MM.1S (cell line): ENCODE data around the gene PGBD1.
A peak's percentile ranks its signal among the peaks of the same experiment; 100 is the strongest.

Experiments used
- DNase-seq: peaks from one replicate; pipeline ENCODE4 v3.0.0-alpha.2; 2015
- H2AFZ ChIP-seq: fragments of 300-600 bp; sonication (generic); 2 replicates; pipeline ENCODE4 v1.6.0; 2016; ENCODE audit warnings: antibody characterized with exemption, low read length
- H3F3A ChIP-seq: fragments of 300-600 bp; sonication (generic); 2 replicates; pipeline ENCODE4 v1.6.1; 2016; ENCODE audit warnings: mild to moderate bottlenecking, antibody characterized with exemption, low read length, moderate library complexity, mixed read lengths; ENCODE audit not compliant: insufficient read depth
- H3K27ac ChIP-seq: fragments of 300-600 bp; sonication (generic); 2 replicates; pipeline ENCODE4 v1.5.1; 2016; ENCODE audit warnings: mild to moderate bottlenecking, low read length
- H3K27me3 ChIP-seq: fragments of 300-600 bp; sonication (generic); replicated peaks from 2 replicates; pipeline ENCODE4 v1.6.0; 2016; ENCODE audit warnings: low read length; ENCODE audit not compliant: insufficient read depth
- H3K36me3 ChIP-seq: fragments of 300-600 bp; sonication (generic); replicated peaks from 2 replicates; pipeline ENCODE4 v1.6.1; 2016; ENCODE audit warnings: mild to moderate bottlenecking, low read length, mixed read lengths; ENCODE audit not compliant: insufficient read depth
- H3K4me1 ChIP-seq: fragments of 300-600 bp; sonication (generic); 2 replicates; pipeline ENCODE4 v1.6.1; 2016; ENCODE audit warnings: low read length, mixed read lengths
- H3K4me2 ChIP-seq: fragments of 300-600 bp; sonication (generic); 2 replicates; pipeline ENCODE4 v1.6.0; 2016; ENCODE audit warnings: low read depth, low read length
- H3K4me3 ChIP-seq: fragments of 300-600 bp; sonication (generic); 2 replicates; pipeline ENCODE4 v1.5.1; 2016; ENCODE audit warnings: low read length, mixed read lengths
- H3K79me2 ChIP-seq: fragments of 300-600 bp; sonication (generic); 2 replicates; pipeline ENCODE4 v1.6.1; 2016; ENCODE audit warnings: mixed run types, low read length, mixed read lengths
- H3K9ac ChIP-seq: fragments of 300-600 bp; sonication (generic); 2 replicates; pipeline ENCODE4 v1.6.1; 2016; ENCODE audit warnings: low read length, mixed read lengths
- H3K9me2 ChIP-seq: fragments of 300-600 bp; sonication (generic); replicated peaks from 2 replicates; pipeline ENCODE4 v1.6.1; 2016; ENCODE audit warnings: mild to moderate bottlenecking, low read length, mixed read lengths; ENCODE audit not compliant: insufficient read depth
- H3K9me3 ChIP-seq: fragments of 300-600 bp; sonication (generic); replicated peaks from 2 replicates; pipeline ENCODE4 v1.6.1; 2016; ENCODE audit warnings: mild to moderate bottlenecking, low read length, mixed read lengths; ENCODE audit not compliant: insufficient read depth
- H4K20me1 ChIP-seq: fragments of 300-600 bp; sonication (generic); 2 replicates; pipeline ENCODE4 v1.6.1; 2016; ENCODE audit warnings: mild to moderate bottlenecking, low read length, moderate library complexity, mixed read lengths; ENCODE audit not compliant: insufficient read depth
- CTCF ChIP-seq: fragments of 300-600 bp; sonication (generic); IDR thresholded peaks from 2 replicates; pipeline ENCODE4 v1.5.1; 2016; ENCODE audit warnings: antibody characterized with exemption, low read length, mixed read lengths
- EZH2 ChIP-seq: fragments of 300-600 bp; sonication (generic); optimal IDR thresholded peaks from 2 replicates; pipeline ENCODE3; 2017; ENCODE audit warnings: low read depth, mild to moderate bottlenecking, antibody characterized with exemption, low read length, mixed read lengths
- EZH2phosphoT487 ChIP-seq: fragments of 300-600 bp; sonication (generic); IDR thresholded peaks from 2 replicates; pipeline ENCODE4 v1.6.1; 2018; ENCODE audit warnings: antibody characterized with exemption, low read length

Gene PGBD1

GRCh38 chr6:28291573-28291972, 10.2 kb downstream of the PGBD1 start:
- Histone ChIP-seq H2AFZ (no peak overlapping the region), H3K27me3 (0 out of 2 replicates have a peak, but pooled peaks cover 8% of the 10 kb centered on the region), H3K27ac (no peak overlapping the region), H3K79me2 (no peaks in the 10 kb centered on the region), H3K36me3 (no peaks in the 10 kb centered on the region), H3K9me3 (no peaks in the 10 kb centered on the region), H3K4me2 (no peak overlapping the region), H3K4me1 (peaks cover 29% of the 10 kb centered on the region), H3K9ac (no peak overlapping the region), H3K4me3 (no peak overlapping the region), H3K9me2 (no peaks in the 10 kb centered on the region), H3F3A (peaks cover 12% of the 10 kb centered on the region), H4K20me1 (no peaks in the 10 kb centered on the region)
- no peak for TF ChIP-seq CTCF
- TF ChIP-seq EZH2, result no peak
- no peak for TF ChIP-seq EZH2phosphoT487
- no peak for DNase-seq

GRCh38 chr6:28295326-28295725, 14.0 kb downstream of the PGBD1 start:
- Histone ChIP-seq H2AFZ (no peak overlapping the region), H3K4me1 (peaks cover 29% of the 10 kb centered on the region), H4K20me1 (no peaks in the 10 kb centered on the region), H3K9me3 (no peaks in the 10 kb centered on the region), H3K4me3 (peak overlapping the region; percentile 16; the same call in 1 of the 2 replicates), H3K27ac (no peak overlapping the region), H3F3A (peaks cover 12% of the 10 kb centered on the region), H3K9ac (no peak overlapping the region), H3K36me3 (no peaks in the 10 kb centered on the region), H3K4me2 (peak overlapping the region; percentile 84), H3K79me2 (no peaks in the 10 kb centered on the region), H3K27me3 (peaks cover 18% of the 10 kb centered on the region; the same call in 1 of the 2 replicates), H3K9me2 (no peaks in the 10 kb centered on the region)
- TF ChIP-seq EZH2phosphoT487 (no peak), EZH2 (no peak), CTCF (no peak)
- peak; percentile 72 for DNase-seq

- Histone ChIP-seq H4K20me1 (no peaks in the 10 kb centered on the region), H3K4me2 (no peak overlapping the region), H2AFZ (no peak overlapping the region), H3K4me1 (peaks cover 29% of the 10 kb centered on the region), H3K27ac (no peak overlapping the region), H3K36me3 (no peaks in the 10 kb centered on the region), H3K9me2 (no peaks in the 10 kb centered on the region), H3K27me3 (peaks cover 18% of the 10 kb centered on the region; the same call in 1 of the 2 replicates), H3K9me3 (no peaks in the 10 kb centered on the region), H3K79me2 (no peaks in the 10 kb centered on the region), H3F3A (peaks cover 12% of the 10 kb centered on the region), H3K4me3 (no peak overlapping the region), H3K9ac (no peak overlapping the region)
- no peak for DNase-seq
- TF ChIP-seq EZH2phosphoT487 (no peak), EZH2 (no peak), CTCF (no peak)
Observed at GRCh38 chr6:28296520-28297060, 15.2 kb downstream of the PGBD1 start.
